Measurements from ENCODE around the gene A4GALT. TPM values are rescaled to one million over a fixed set of nuclear protein-coding genes. Genes with fewer than 3 reads are reported as not detected.

The A4GALT gene
- total and polyA plus RNA-seq, 2 of the 13 experiments (the other 11 are each of a cell fraction or from before 2014, with no cell fraction given): 0.09 to 1.1 TPM

DNA sequence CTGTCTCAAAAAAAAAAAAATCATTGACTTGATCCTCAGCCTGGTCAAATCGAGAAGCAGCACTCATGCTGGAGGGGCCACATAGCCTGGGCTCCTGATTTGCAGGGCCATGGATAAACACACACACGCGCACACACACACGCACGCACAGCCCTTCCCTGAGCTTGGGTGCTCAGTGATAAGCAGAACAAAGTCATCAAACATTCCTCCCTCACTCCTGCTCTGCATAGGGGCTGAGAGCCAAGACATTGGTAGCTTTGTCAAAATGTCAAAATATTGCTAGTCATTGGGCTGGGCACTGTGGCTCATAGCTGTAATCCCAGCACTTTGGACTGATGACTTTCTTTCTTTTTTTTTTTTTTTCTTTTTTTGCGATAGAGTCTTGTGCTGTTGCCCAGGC, 34.0 kb upstream of the A4GALT start (continued):
- TF ChIP-seq TCF7 (IDR thresholded peaks at IDR 0.05; ENCODE audit: low read depth) (peak; percentile 69), ZFYVE20 (CRISPR knock-in tag; IDR thresholded peaks at IDR 0.05; ENCODE audit: borderline replicate concordance, low read depth) (no peak), ZSCAN25 (CRISPR knock-in tag; IDR thresholded peaks at IDR 0.05) (peak; percentile 67), ETV5 (CRISPR knock-in tag; IDR thresholded peaks at IDR 0.05; ENCODE audit: borderline replicate concordance) (peak; percentile 33; the same call in 1 of the 2 replicates), HOXA3 (CRISPR knock-in tag; IDR thresholded peaks at IDR 0.05) (peak; percentile 63), YEATS2 (CRISPR knock-in tag; IDR thresholded peaks at IDR 0.05; ENCODE audit: borderline replicate concordance) (no peak; the same call in 1 of the 2 replicates), FOXO1 (CRISPR knock-in tag; IDR thresholded peaks at IDR 0.05) (peak; percentile 76; the same call in 1 of the 2 replicates), HCFC1 (IDR thresholded peaks at IDR 0.05; ENCODE audit: low read depth, low read length) (no peak), ZNF274 (CRISPR knock-in tag; IDR thresholded peaks at IDR 0.05) (no peak), MBNL3 (CRISPR knock-in tag; conservative IDR thresholded peaks at IDR 0.05) (no peak), SOX13 (IDR thresholded peaks at IDR 0.05) (peak; percentile 61; the same call in 1 of the 2 replicates), SOX13 (CRISPR knock-in tag; conservative IDR thresholded peaks at IDR 0.05 in 1 of 2, IDR thresholded peaks at IDR 0.05 in 1 of 2) (peak in 1 of 2 experiments; percentile 76; a peak in 2 of 4 replicates), KDM1A (CRISPR knock-in tag; IDR thresholded peaks at IDR 0.05) (0 out of 2 replicates have a peak, but pooled peaks have one; percentile 17), SSRP1 (CRISPR knock-in tag; IDR thresholded peaks at IDR 0.05) (no peak)
- TF ChIP-seq, protein P1, sequence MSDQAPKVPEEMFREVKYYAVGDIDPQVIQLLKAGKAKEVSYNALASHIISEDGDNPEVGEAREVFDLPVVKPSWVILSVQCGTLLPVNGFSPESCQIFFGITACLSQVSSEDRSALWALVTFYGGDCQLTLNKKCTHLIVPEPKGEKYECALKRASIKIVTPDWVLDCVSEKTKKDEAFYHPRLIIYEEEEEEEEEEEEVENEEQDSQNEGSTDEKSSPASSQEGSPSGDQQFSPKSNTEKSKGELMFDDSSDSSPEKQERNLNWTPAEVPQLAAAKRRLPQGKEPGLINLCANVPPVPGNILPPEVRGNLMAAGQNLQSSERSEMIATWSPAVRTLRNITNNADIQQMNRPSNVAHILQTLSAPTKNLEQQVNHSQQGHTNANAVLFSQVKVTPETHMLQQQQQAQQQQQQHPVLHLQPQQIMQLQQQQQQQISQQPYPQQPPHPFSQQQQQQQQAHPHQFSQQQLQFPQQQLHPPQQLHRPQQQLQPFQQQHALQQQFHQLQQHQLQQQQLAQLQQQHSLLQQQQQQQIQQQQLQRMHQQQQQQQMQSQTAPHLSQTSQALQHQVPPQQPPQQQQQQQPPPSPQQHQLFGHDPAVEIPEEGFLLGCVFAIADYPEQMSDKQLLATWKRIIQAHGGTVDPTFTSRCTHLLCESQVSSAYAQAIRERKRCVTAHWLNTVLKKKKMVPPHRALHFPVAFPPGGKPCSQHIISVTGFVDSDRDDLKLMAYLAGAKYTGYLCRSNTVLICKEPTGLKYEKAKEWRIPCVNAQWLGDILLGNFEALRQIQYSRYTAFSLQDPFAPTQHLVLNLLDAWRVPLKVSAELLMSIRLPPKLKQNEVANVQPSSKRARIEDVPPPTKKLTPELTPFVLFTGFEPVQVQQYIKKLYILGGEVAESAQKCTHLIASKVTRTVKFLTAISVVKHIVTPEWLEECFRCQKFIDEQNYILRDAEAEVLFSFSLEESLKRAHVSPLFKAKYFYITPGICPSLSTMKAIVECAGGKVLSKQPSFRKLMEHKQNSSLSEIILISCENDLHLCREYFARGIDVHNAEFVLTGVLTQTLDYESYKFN (CRISPR knock-in tag; conservative IDR thresholded peaks at IDR 0.05): peak; percentile 76
- TF ChIP-seq, protein P2, sequence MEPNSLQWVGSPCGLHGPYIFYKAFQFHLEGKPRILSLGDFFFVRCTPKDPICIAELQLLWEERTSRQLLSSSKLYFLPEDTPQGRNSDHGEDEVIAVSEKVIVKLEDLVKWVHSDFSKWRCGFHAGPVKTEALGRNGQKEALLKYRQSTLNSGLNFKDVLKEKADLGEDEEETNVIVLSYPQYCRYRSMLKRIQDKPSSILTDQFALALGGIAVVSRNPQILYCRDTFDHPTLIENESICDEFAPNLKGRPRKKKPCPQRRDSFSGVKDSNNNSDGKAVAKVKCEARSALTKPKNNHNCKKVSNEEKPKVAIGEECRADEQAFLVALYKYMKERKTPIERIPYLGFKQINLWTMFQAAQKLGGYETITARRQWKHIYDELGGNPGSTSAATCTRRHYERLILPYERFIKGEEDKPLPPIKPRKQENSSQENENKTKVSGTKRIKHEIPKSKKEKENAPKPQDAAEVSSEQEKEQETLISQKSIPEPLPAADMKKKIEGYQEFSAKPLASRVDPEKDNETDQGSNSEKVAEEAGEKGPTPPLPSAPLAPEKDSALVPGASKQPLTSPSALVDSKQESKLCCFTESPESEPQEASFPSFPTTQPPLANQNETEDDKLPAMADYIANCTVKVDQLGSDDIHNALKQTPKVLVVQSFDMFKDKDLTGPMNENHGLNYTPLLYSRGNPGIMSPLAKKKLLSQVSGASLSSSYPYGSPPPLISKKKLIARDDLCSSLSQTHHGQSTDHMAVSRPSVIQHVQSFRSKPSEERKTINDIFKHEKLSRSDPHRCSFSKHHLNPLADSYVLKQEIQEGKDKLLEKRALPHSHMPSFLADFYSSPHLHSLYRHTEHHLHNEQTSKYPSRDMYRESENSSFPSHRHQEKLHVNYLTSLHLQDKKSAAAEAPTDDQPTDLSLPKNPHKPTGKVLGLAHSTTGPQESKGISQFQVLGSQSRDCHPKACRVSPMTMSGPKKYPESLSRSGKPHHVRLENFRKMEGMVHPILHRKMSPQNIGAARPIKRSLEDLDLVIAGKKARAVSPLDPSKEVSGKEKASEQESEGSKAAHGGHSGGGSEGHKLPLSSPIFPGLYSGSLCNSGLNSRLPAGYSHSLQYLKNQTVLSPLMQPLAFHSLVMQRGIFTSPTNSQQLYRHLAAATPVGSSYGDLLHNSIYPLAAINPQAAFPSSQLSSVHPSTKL (CRISPR knock-in tag; IDR thresholded peaks at IDR 0.05): peak; percentile 80
- TF ChIP-seq, protein P3, sequence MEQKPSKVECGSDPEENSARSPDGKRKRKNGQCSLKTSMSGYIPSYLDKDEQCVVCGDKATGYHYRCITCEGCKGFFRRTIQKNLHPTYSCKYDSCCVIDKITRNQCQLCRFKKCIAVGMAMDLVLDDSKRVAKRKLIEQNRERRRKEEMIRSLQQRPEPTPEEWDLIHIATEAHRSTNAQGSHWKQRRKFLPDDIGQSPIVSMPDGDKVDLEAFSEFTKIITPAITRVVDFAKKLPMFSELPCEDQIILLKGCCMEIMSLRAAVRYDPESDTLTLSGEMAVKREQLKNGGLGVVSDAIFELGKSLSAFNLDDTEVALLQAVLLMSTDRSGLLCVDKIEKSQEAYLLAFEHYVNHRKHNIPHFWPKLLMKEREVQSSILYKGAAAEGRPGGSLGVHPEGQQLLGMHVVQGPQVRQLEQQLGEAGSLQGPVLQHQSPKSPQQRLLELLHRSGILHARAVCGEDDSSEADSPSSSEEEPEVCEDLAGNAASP (CRISPR knock-in tag; IDR thresholded peaks at IDR 0.05; ENCODE audit: borderline replicate concordance): peak; percentile 41; the same call in 1 of the 2 replicates
- TF ChIP-seq, protein P4, sequence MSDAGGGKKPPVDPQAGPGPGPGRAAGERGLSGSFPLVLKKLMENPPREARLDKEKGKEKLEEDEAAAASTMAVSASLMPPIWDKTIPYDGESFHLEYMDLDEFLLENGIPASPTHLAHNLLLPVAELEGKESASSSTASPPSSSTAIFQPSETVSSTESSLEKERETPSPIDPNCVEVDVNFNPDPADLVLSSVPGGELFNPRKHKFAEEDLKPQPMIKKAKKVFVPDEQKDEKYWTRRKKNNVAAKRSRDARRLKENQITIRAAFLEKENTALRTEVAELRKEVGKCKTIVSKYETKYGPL (CRISPR knock-in tag; IDR thresholded peaks at IDR 0.05): no peak
- TF ChIP-seq, protein P5, sequence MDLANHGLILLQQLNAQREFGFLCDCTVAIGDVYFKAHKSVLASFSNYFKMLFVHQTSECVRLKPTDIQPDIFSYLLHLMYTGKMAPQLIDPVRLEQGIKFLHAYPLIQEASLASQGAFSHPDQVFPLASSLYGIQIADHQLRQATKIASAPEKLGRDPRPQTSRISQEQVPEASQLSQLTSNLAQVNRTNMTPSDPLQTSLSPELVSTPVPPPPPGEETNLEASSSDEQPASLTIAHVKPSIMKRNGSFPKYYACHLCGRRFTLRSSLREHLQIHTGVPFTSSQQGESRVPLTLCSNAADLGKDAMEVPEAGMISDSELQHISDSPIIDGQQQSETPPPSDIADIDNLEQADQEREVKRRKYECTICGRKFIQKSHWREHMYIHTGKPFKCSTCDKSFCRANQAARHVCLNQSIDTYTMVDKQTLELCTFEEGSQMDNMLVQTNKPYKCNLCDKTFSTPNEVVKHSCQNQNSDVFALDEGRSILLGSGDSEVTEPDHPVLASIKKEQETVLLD (CRISPR knock-in tag; IDR thresholded peaks at IDR 0.05; ENCODE audit: low read depth): no peak

All from HepG2 (cell line).